ENCODE data around the gene FGF12.

- TF ChIP-seq E2F5 (CRISPR knock-in tag; conservative IDR thresholded peaks at IDR 0.05): no peak
- TF ChIP-seq JUNB (CRISPR knock-in tag; IDR thresholded peaks at IDR 0.05; ENCODE audit: borderline replicate concordance): no peak
- TF ChIP-seq POLR2A (IDR thresholded peaks at IDR 0.05; ENCODE audit: insufficient read depth in 1 of 2, low read depth in 2 of 2, low read length in 2 of 2): no peak
- TF ChIP-seq NFIC (IDR thresholded peaks at IDR 0.05; ENCODE audit: low read length): no peak
- TF ChIP-seq YY1 (IDR thresholded peaks at IDR 0.05; ENCODE audit: insufficient read depth, insufficient replicate concordance, low read depth, low read length): no peak
- TF ChIP-seq ZZZ3 (CRISPR knock-in tag; IDR thresholded peaks at IDR 0.05; ENCODE audit: borderline replicate concordance): no peak
- TF ChIP-seq KLF6 (CRISPR knock-in tag; IDR thresholded peaks at IDR 0.05): no peak
- no peak for TF ChIP-seq ZNF326 (CRISPR knock-in tag; IDR thresholded peaks at IDR 0.05; ENCODE audit: borderline replicate concordance)
Measured at GRCh38 chr3:192273697-192274010, 453.7 kb downstream of the FGF12 start.

Data from HepG2 (cell line).